NB4 (cell line): ENCODE results near the gene VWA3A.

Experiments used
- CTCF ChIP-seq: IDR thresholded peaks from one replicate; pipeline ENCODE4 v1.5.1; 2012; ENCODE audit warnings: low read depth, low read length
- MAX ChIP-seq: IDR thresholded peaks from 2 replicates; pipeline ENCODE4 v1.6.1; 2011; ENCODE audit warnings: low read depth, low read length
- POLR2A ChIP-seq: IDR thresholded peaks from 2 replicates; pipeline ENCODE4 v1.6.1; 2011; ENCODE audit warnings: mild to moderate bottlenecking; ENCODE audit not compliant: insufficient read length; ENCODE audit errors: extremely low read depth

GRCh38 chr16:22194707-22195444 lies 102.5 kb downstream of the VWA3A start:
- TF ChIP-seq CTCF (no peak), MAX (no peak), POLR2A (no peak)
